Left ventricle myocardium inferior (tissue), 1 donor: Measurements from ENCODE around the gene PSAPL1. TPM values are rescaled to one million over a fixed set of nuclear protein-coding genes. Genes with fewer than 3 reads are reported as not detected.

Source experiments
- DNase-seq: peaks from one replicate; pipeline ENCODE4 v3.0.0-alpha.2; 2020
- H3K27ac ChIP-seq: fragments of 200-600 bp; replicated peaks from 2 replicates; pipeline ENCODE4 v1.8.0; 2021
- H3K27me3 ChIP-seq: fragments of 200-600 bp; 2 replicates; pipeline ENCODE4 v1.8.0; 2021; ENCODE audit warnings: low read depth
- H3K36me3 ChIP-seq: fragments of 200-600 bp; 2 replicates; pipeline ENCODE4 v1.8.0; 2021
- H3K4me1 ChIP-seq: fragments of 200-600 bp; 2 replicates; pipeline ENCODE4 v1.8.0; 2021
- H3K4me3 ChIP-seq: fragments of 200-600 bp; 2 replicates; pipeline ENCODE4 v1.8.0; 2021; ENCODE audit warnings: mild to moderate bottlenecking, moderate library complexity
- H3K9me3 ChIP-seq: fragments of 200-600 bp; replicated peaks from 2 replicates; pipeline ENCODE4 v1.8.0; 2021
- intact Hi-C: fragments of 100-400 bp; cut with micrococcal nuclease; formaldehyde crosslinking; loops from one replicate; pipeline ENCODE4 v1.11.0; 2022
- total RNA-seq: library from RNA; stranded (reverse); fragmentation: NEBNext Ultra II Directional; extraction: Animal tissue kit (Norgen Biotek cat#: 25700); gene quantifications from one replicate; pipeline ENCODE4 v1.2.1, GENCODE V29; 2021
- TF ChIP-seq, protein P1 (sequence below): fragments of 200-600 bp; IDR thresholded peaks from 2 replicates; pipeline ENCODE4 v1.8.0; 2021; ENCODE audit warnings: antibody characterized with exemption, mild to moderate bottlenecking, borderline replicate concordance
- donor health status: DM: no; HTN: yes; CAD: no; lungs with severe emphysema.

Gene PSAPL1
- total RNA-seq, 1 donor from 2014 or later: not detected

DNA sequence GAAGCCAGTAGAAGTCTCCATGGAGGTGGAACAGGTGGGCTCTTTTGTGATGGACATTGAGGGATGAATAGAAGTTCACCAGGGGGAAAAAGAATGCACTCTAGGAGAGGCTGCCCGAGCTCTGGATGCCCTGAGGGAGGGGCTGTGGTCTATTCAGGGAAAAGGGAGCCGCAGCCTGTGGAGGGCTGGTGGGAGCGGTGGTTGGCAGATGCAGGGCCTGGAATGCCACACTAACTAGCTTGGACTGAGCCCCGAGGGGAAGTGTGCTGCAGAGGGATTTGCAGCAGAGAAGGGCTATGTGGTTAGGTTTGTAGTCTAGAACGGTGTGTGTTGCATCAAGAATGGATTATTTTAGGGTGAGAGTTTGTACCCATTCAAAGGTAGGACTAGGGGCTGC is 29.5 kb upstream of the PSAPL1 start:
- H3K27ac ChIP-seq: no peak overlapping the region
- H3K36me3 ChIP-seq: no peaks in the 10 kb centered on the region
- DNase-seq: no peak
- TF ChIP-seq, protein P1, sequence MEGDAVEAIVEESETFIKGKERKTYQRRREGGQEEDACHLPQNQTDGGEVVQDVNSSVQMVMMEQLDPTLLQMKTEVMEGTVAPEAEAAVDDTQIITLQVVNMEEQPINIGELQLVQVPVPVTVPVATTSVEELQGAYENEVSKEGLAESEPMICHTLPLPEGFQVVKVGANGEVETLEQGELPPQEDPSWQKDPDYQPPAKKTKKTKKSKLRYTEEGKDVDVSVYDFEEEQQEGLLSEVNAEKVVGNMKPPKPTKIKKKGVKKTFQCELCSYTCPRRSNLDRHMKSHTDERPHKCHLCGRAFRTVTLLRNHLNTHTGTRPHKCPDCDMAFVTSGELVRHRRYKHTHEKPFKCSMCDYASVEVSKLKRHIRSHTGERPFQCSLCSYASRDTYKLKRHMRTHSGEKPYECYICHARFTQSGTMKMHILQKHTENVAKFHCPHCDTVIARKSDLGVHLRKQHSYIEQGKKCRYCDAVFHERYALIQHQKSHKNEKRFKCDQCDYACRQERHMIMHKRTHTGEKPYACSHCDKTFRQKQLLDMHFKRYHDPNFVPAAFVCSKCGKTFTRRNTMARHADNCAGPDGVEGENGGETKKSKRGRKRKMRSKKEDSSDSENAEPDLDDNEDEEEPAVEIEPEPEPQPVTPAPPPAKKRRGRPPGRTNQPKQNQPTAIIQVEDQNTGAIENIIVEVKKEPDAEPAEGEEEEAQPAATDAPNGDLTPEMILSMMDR: no peak
- no peak overlapping the region for H3K4me3 ChIP-seq
- peaks cover 15% of the 10 kb centered on the region for H3K9me3 ChIP-seq
- peaks cover 14% of the 10 kb centered on the region for H3K4me1 ChIP-seq
- peaks cover 12% of the 10 kb centered on the region for H3K27me3 ChIP-seq
- intact Hi-C loops: no loop called here

DNA sequence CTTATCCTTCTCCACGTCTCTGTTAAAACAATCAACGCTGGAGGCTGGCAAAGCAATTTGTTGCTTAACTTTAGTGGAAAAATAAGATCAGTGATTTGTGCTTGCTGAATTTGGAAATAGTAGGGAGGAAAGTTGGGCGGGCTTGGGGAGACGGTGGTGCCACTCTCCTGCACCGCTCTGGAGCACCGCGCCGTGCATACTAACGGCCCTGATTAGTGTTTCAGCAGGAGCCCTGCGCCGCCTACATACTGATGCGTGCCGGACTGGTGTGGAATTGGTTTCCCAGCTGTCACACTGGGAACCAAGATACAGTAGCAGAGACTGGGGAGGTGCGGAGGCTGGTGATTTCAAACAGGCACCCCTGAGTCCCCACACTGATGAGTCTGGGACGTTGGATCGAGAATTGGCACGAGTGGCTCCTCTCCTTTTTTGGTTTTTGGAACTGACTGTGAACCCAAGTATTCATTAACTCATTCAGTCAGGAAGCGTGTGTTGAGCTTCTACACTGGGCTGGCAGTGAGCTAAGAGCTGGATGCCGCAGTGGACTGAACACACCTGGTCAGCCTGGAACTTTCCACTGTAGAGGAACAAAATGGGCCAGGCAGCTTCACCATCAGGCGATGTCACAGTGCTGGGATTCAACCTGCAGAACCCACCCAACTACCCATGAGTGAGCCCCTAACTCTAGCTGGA is 29.0 kb upstream of the PSAPL1 start:
- peaks cover 15% of the 10 kb centered on the region for H3K9me3 ChIP-seq
- H3K27me3 ChIP-seq: peaks cover 17% of the 10 kb centered on the region
- intact Hi-C loops: no loop called here
- DNase-seq: no peak
- TF ChIP-seq, protein P1: no peak
- no peak overlapping the region for H3K4me3 ChIP-seq
- H3K4me1 ChIP-seq: peaks cover 14% of the 10 kb centered on the region
- no peak overlapping the region for H3K27ac ChIP-seq
- H3K36me3 ChIP-seq: no peaks in the 10 kb centered on the region

DNA sequence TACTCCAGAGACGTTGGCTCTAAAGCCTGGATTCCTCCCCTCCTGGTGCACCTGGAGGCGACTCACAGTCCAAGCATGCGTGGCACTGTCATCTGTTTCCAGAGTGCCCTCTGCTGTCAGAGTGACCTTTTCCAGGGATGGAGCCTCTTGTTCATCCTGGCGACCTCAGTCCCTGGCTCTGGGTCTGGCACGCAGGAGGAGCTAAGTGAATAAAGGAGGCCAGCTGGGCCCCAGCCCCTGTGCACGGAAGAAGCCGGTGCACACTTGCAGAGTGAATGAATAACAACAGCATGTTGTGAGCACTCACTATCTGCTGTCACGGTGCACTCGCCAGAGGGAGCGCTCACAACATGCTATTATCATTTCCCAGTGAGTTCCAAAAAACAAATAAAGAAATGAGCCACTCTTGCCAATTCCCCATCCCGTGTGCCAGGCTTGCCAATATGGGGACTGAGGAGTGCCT is 27.8 kb upstream of the PSAPL1 start:
- peak; percentile 27 for DNase-seq
- Histone ChIP-seq H3K27me3 (peaks cover 17% of the 10 kb centered on the region), H3K36me3 (no peaks in the 10 kb centered on the region), H3K27ac (no peak overlapping the region), H3K4me3 (no peak overlapping the region), H3K4me1 (peaks cover 14% of the 10 kb centered on the region), H3K9me3 (peaks cover 15% of the 10 kb centered on the region)
- intact Hi-C loops: no loop called here
- TF ChIP-seq, protein P1: peak; percentile 54

DNA sequence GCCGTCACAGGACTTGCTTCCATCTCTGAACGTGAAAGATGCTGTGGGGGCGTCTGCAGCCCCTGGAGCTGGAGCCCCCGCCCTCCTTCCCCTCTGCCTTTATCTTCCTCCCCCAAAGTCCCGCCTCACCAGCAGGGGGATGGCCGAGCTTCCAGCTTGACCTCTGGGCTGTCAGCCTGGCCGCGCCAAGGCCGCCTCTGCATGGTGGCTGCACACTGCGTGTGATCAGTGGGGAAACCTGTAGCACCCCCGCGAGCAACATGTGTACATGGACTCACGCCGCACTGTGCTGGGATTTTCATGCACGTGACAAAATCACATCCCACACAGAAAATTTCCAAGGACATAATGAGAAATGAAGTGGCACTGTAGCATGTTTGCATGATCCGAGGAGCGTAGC is 26.5 kb upstream of the PSAPL1 start:
- H3K27ac ChIP-seq: no peak overlapping the region
- H3K27me3 ChIP-seq: peaks cover 17% of the 10 kb centered on the region
- intact Hi-C loops: no loop called here
- no peaks in the 10 kb centered on the region for H3K36me3 ChIP-seq
- H3K9me3 ChIP-seq: peaks cover 10% of the 10 kb centered on the region
- no peak for DNase-seq
- peaks cover 14% of the 10 kb centered on the region for H3K4me1 ChIP-seq
- TF ChIP-seq, protein P1: no peak
- no peak overlapping the region for H3K4me3 ChIP-seq

DNA sequence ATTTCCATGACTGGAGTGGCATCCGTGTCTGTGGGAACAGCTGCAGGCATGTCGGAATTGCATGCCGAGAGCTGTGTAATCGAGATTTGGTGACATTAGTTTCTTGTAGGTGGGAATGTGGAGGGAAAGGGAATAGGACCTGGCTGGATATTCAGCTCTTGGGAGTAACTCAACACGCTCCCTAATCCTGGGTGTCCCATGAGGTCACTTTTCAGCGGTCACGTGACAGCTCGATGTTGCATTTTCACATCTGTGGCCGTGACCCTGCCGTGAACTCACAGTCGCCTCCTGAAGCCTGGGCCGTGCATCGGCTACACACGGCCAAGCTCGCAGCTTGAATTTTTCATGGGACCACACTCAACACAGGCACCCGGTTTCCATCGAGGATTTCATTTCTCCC is 25.8 kb upstream of the PSAPL1 start:
- H3K4me3 ChIP-seq: no peak overlapping the region
- H3K27me3 ChIP-seq: peaks cover 17% of the 10 kb centered on the region
- intact Hi-C loops: no loop called here
- no peak for DNase-seq
- H3K4me1 ChIP-seq: peaks cover 14% of the 10 kb centered on the region
- H3K36me3 ChIP-seq: no peaks in the 10 kb centered on the region
- H3K9me3 ChIP-seq: peaks cover 4% of the 10 kb centered on the region
- TF ChIP-seq, protein P1: no peak
- H3K27ac ChIP-seq: no peak overlapping the region
